GM19468 (cell line): ENCODE data around the gene GARIN3.
"Not testable (repeated sequence)": the region's sequence is repeated elsewhere in the genome, so short reads cannot be mapped to it uniquely, and the experiment has no call there.

ENCODE experiments used
- ATAC-seq: cut with Tn5 transposase; IDR thresholded peaks from one replicate; pipeline ENCODE4 v1.9.1; 2021; ENCODE audit warnings: mild to moderate bottlenecking, moderate library complexity, moderate number of reproducible peaks; ENCODE audit not compliant: unreplicated experiment; ENCODE audit errors: extremely low read depth

GARIN3 gene

GRCh38 chr5:157166214-157167213 is at the start of gene GARIN3:
Gene GARIN3, minus strand, starts transcription at chr5:157166264. Its CDS starts 96 bp downstream, at chr5:157166168.
- no peak for ATAC-seq

GRCh38 chr5:157215514-157216167 is 49.6 kb upstream of the GARIN3 start:
- ATAC-seq = no peak

- ATAC-seq = no peak
Observed at GRCh38 chr5:157214861-157215513, 48.9 kb upstream of the GARIN3 start.

- no peak for ATAC-seq
Observed at GRCh38 chr5:157214415-157214814, 48.4 kb upstream of the GARIN3 start.

- ATAC-seq = no peak
Observed at GRCh38 chr5:157213527-157214243, 47.6 kb upstream of the GARIN3 start.

- ATAC-seq = no peak
Observed at GRCh38 chr5:157212307-157212706, 46.2 kb upstream of the GARIN3 start.

- ATAC-seq = not testable (repeated sequence)
Observed at GRCh38 chr5:157210652-157211051, 44.6 kb upstream of the GARIN3 start.

- ATAC-seq = no peak
Observed at GRCh38 chr5:157205708-157206107, 39.6 kb upstream of the GARIN3 start.

- no peak for ATAC-seq
Observed at GRCh38 chr5:157204765-157205164, 38.7 kb upstream of the GARIN3 start.

- no peak for ATAC-seq
Observed at GRCh38 chr5:157203417-157203816, 37.4 kb upstream of the GARIN3 start.

- no peak for ATAC-seq
Observed at GRCh38 chr5:157201857-157202256, 35.8 kb upstream of the GARIN3 start.

GRCh38 chr5:157198277-157198986 is 32.4 kb upstream of the GARIN3 start:
- no peak for ATAC-seq

GRCh38 chr5:157197086-157197485 is 31.0 kb upstream of the GARIN3 start:
- no peak for ATAC-seq

- peak; percentile 56 for ATAC-seq
Observed at GRCh38 chr5:157196045-157196444, 30.0 kb upstream of the GARIN3 start.

- no peak for ATAC-seq
Observed at GRCh38 chr5:157193699-157194424, 27.8 kb upstream of the GARIN3 start.

- ATAC-seq = no peak
Observed at GRCh38 chr5:157189223-157189622, 23.2 kb upstream of the GARIN3 start.

- no peak for ATAC-seq
Observed at GRCh38 chr5:157188270-157188669, 22.2 kb upstream of the GARIN3 start.

GRCh38 chr5:157187046-157187754 is 21.1 kb upstream of the GARIN3 start:
- ATAC-seq = no peak
